Dedifferentiated amniotic fluid mesenchymal stem cell (primary cell): ENCODE data around the gene CD1B.
"Not testable (repeated sequence)": the region's sequence is repeated elsewhere in the genome, so short reads cannot be mapped to it uniquely, and the experiment has no call there.

Experiments used
- DNase-seq: peaks from one replicate; pipeline ENCODE4 v3.0.0-alpha.2; 2016; ENCODE audit errors: extremely low spot score

Gene CD1B

GRCh38 chr1:158331481-158332150, at the start of gene CD1B:
TSS of gene CD1B (minus strand) at chr1:158331531. CDS start at chr1:158331423, 108 bp downstream.
- no peak for DNase-seq

DNA sequence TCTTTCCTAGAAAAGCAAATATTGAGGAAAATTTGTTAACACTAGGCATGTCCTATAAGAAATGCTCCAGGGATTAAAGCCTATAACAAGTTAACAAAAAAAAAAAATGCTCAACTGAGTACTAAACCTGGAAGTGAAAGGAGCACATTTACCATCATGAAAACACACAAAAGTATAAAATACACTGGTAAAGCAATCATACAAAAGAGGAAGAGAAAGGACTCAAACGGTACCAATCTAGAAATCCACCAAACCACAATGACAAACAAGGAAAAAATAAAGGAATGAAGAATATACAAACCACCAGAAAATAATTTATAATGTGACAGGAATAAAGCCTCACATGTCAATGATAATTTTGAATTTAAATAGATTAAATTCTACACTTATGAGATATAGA, 43.5 kb upstream of the CD1B start:
- DNase-seq: no peak

DNA sequence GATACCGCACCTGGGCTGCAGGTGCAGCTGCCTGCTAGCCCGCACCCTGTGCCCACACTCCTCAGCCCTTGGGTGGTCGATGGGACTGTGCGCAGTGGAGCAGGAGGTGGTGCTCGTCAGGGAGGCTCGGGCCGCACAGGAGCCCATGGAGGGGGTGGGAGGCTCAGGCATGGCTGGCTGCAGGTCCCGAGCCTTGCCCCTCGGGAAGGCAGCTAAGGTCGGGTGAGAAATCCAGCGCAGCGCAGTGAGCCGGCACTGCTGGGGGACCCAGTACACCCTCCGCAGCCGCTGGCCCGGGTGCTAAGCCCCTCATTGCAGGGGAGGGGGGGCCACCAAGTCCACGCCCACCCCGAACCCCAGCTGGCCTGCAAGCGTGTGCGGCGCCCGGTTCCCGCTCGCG, 42.8 kb upstream of the CD1B start:
- DNase-seq: not testable (repeated sequence)

GRCh38 chr1:158371188-158371953, 40.0 kb upstream of the CD1B start:
- no peak for DNase-seq

GRCh38 chr1:158366783-158367182, 35.5 kb upstream of the CD1B start:
- no peak for DNase-seq

DNA sequence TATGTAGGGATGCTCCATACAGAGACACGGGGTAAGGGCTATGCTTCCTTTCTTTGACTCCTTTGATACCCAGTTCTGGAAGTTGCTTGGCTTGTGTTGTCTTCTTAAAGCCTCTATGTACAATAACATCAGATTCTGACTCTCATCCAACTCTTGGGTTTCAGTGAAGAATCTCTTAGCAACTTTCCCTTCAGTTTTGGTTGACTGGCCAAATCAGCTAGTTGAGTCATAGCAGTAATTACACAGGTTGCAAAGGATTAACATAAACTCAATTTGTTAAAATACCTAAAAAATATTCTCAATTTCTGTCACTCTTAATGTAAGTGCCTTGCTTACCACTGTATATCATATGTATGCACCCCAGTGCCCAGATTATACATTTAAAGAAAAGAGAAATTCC, 31.6 kb upstream of the CD1B start:
- DNase-seq: no peak

GRCh38 chr1:158362482-158362881, 31.2 kb upstream of the CD1B start:
- no peak for DNase-seq

DNA sequence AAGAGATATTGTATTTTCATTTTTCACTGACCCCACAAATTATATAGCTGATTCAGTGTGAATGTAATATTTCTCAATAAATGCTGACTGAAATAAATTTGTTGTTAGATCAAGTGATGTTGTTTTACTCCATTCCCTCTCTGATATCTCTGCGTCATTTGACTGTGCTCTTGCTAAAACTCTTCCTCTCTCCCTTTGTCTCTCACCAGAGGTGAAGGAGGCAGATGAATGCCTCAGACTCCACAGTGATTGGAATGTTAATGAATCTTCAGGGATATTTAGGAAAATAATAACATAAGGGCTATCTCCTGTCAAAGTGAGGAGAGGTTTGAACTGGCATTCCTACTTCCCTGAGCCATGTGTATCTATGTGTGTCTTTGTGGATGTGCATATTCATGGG, 26.1 kb upstream of the CD1B start:
- DNase-seq: no peak

DNA sequence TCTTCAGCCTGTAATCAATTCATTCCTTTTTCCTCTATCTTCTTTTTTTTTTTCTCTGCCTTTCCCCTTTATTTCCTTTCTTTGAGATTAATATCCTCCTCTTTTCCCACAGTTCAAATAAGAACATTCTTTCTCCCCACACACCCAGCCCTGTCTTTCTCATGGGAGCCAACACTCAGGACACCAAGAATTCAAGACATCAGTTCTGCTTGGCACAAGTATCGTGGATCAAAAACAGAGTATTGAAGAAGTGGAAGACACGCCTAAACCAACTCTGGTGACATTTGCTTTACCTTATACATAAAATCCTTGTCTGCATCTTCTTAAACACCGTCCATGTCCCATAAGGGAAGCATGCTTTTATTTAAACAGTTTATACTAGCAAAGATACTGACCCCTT, 25.3 kb upstream of the CD1B start:
- no peak for DNase-seq

DNA sequence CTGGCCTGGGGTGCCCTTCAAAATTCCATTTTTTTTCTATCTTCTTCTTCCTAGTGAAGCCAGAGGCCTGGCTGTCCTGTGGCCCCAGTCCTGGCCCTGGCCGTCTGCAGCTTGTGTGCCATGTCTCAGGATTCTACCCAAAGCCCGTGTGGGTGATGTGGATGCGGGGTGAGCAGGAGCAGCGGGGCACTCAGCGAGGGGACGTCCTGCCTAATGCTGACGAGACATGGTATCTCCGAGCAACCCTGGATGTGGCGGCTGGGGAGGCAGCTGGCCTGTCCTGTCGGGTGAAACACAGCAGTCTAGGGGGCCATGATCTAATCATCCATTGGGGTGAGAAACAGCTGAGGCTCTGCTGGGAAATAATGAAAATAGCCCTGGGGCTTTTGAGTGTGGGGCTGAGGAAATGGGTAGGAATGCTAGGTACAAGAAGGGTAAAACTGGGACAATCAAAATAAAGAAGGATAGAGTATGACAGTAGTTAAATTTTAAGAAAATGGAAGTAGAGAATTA, 24.5 kb upstream of the CD1B start:
- no peak for DNase-seq

DNA sequence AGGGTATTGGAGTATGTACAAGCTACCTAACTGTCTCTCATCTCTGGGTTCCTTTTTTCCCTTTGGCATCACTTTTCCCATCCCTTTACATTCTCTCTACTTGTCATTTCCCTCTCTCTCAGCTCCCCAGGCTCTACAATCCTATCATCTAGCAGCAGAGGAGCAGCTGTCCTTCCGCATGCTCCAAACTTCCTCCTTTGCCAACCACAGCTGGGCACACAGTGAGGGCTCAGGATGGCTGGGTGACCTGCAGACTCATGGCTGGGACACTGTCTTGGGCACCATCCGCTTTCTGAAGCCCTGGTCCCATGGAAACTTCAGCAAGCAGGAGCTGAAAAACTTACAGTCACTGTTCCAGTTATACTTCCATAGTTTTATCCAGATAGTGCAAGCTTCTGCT, 22.9 kb upstream of the CD1B start:
- DNase-seq: no peak

- DNase-seq: no peak
These were observed 22.2 kb upstream of the CD1B start, which contains the start of gene CD1E for GRCh38 chr1:158353303-158354075. TSS of gene CD1E (plus strand) at chr1:158353894. CDS start at chr1:158353989, 95 bp downstream.

GRCh38 chr1:158348946-158349345, 17.6 kb upstream of the CD1B start:
- not testable (repeated sequence) for DNase-seq

DNA sequence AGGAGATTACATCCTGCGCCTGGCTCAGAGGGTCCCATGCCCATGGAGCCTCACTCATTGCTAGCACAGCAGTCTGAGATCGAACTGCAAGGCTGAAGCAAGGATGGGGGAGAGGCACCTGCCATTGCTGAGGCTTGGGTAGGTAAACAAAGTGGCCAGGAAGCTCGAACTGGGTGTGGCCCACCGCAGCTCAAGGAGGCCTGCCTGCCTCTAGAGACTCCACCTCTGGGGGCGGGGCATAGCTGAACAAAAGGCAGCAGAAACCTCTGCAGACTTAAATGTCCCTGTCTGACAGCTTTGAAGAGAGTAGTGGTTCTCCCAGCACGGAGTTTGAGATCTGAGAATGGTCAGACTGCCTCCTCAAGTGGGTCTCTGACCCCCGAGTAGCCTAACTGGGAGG, 5.1 kb upstream of the CD1B start:
- DNase-seq: not testable (repeated sequence)

- no peak for DNase-seq
These were observed 3.8 kb upstream of the CD1B start for GRCh38 chr1:158335213-158335532.

- no peak for DNase-seq
These were observed 3.3 kb upstream of the CD1B start for GRCh38 chr1:158334526-158335212.

DNA sequence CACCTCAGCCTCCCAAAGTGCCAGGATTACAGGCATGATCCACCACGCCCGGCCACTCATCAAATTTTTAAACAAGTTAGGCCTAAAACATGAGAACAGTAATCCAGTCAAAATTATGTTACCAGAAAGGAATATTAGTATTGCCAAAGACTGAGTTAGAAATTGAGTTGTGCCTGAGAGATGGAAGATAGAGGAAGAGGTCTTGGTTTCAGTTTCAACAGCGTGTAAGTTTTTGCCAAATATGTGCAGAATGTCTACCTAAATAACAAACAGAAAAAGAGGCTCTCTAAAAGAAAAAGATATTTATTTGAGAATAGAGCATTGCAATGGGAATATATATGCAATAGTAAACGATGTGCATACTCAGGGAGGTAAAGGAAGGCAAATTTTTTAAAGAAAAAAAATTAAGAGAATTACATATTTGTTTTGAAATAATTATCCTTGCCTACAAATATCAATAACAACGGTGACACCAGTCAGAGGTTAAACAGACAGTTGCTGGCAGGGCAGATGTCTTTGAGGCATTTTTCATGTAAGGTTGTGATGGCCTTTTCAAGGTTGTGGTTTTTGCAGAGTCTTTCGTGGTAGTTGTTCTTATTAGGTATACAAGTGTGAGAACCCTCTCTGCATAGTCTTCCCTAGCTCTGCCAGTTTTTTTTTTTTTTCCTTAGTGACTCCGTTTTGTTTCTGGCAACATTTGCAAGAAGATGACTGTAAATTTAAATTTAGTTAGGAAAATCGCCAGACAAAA, 2.2 kb upstream of the CD1B start:
- DNase-seq: no peak

- DNase-seq: no peak
These were observed 265 bp downstream of the CD1B start for GRCh38 chr1:158331106-158331425.

DNA sequence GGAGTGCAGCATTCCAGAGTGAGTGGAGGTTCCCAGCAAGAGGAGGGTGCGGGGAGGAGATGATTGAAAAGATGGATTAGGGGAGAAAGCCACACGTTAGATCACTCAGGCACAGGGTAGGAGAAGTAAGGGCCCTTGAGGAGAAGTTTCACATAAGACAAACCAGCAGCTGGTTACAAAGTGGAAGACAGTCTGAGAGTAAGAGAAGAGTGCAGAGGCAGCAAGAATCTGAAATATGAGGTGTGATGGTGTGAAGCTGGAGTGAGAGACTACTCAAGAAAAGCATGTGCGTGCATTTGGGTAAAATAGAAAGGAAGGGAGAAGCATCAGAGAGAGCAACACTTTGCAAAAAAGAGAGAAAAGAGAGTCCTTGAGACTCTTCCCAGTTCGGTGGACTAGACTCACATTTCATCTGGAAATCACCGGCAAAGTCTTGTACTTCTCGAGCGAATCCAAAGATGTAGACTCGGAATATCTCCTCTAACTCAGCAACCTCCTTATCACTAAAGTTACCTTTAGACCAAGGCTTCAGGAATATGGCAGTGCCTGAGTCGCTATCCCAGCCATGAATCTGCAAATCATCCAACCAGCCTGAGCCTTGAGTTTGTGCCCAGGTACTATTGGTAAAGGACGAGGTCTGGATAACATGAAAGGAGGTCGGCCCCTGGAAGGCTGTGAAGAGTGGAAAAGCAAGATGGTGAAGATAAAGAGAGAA, 783 bp downstream of the CD1B start:
- DNase-seq: no peak

DNA sequence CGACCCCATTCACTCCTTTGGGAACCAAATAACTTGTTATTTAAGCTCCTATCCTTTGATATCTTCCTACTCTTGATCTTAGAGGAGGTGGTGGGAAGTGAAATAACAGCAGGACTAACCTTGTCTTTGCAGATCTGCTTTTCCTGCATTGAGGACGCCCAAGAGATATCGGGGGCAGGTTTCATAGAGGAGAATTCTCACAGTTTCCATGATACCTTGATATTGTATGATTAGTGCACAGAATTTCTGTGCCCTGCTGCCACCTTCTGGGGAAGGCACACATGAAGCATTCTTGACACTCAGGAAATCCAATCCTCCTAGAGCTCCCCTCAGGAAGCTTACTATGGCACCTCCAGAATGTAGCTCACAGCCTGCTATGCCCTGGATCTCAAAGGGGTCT, 1.6 kb downstream of the CD1B start:
- DNase-seq: no peak

GRCh38 chr1:158329300-158329699, 2.0 kb downstream of the CD1B start:
- no peak for DNase-seq
